ENCODE results near the gene OLFM2. TPM values are rescaled to one million over a fixed set of nuclear protein-coding genes. Genes with fewer than 3 reads are reported as not detected.

OLFM2 gene
- total and polyA plus RNA-seq, 9 of the 15 experiments (the other 6 are each of a cell fraction or from before 2014, with no cell fraction given): 0.10 to 0.33 (median 0.23) TPM; not detected in 4

GRCh38 chr19:9935506-9936325 lies 599 bp downstream of the OLFM2 start:
- peaks cover 3 to 17% of the 10 kb centered on the region in 2 experiments; a peak in 3 of 5 replicates for H3K4me1 ChIP-seq (replicated peaks in 1 of 2; ENCODE audit: control insufficient read depth in 2 of 2, insufficient read depth in 2 of 2, low read length in 2 of 2)
- no peaks in the 10 kb centered on the region for H3K9me1 ChIP-seq (ENCODE audit: control insufficient read depth, insufficient read depth, low read length)
- no peak for FAIRE-seq
- ChIA-PET CTCF (ENCODE audit: low intra/inter-chr PET ratio) (interaction anchor here (0.6 to 2.6 kb wide), 2 partner anchors 92 to 93 kb away, joined by 3 to 29 read pairs; no protein-coding TSS in a partner anchor), POLR2A (no interaction called here)
- H3K79me2 ChIP-seq (ENCODE audit: control insufficient read depth, insufficient read depth, low read length): no peaks in the 10 kb centered on the region
- H2AFZ ChIP-seq (ENCODE audit: low read depth, low read length): no peak overlapping the region
- 7% methylated on average over 20 of the region's 44 CpGs for WGBS (ENCODE audit: insufficient coverage, low coverage, missing lambda C conversion rate)
- H3K4me3 ChIP-seq: no peak overlapping the region
- H4K20me1 ChIP-seq (replicated peaks; ENCODE audit: control insufficient read depth, insufficient read depth, low read length): no peaks in the 10 kb centered on the region
- H3K27ac ChIP-seq (ENCODE audit: extremely low read depth, low read depth, low read length): no peak overlapping the region
- 0 out of 2 replicates have a peak overlapping the region, but pooled peaks have one; percentile 11 for H3K4me2 ChIP-seq (ENCODE audit: insufficient read depth, low read length)
- ATAC-seq: no peak; the same call in 2 of the 3 replicates
- in situ Hi-C loops (cut with MboI): loop anchor here (5.0 to 10.0 kb wide), 2 partner anchors 67 to 89 kb away; no protein-coding TSS in a partner anchor
- peaks cover 0 to 10% of the 10 kb centered on the region in 2 experiments; a peak in 1 of 5 replicates for H3K27me3 ChIP-seq (ENCODE audit: control insufficient read depth in 2 of 2, insufficient read depth in 2 of 2, low read length in 2 of 2)
- no peaks in the 10 kb centered on the region for H3K9me3 ChIP-seq (replicated peaks; ENCODE audit: control insufficient read depth, insufficient read depth, low read depth, low read length)
- H3K9ac ChIP-seq (ENCODE audit: insufficient read depth in 1 of 2, low read depth in 2 of 2, low read length in 2 of 2): no peak overlapping the region; a peak in 1 of 4 replicates
- no TSS peak for BruUV-seq (replicated peaks)
- DNase-seq (ENCODE audit: extremely low read depth in 1 of 4, low spot score in 3 of 4): no peak
- no peaks in the 10 kb centered on the region for H3K36me3 ChIP-seq (ENCODE audit: control insufficient read depth, insufficient read depth, low read length)
- intact Hi-C loops (cut with micrococcal nuclease): no loop called here
- TF ChIP-seq ZBTB17 (CRISPR knock-in tag; IDR thresholded peaks at IDR 0.05): no peak
- no peak for TF ChIP-seq RERE (CRISPR knock-in tag; IDR thresholded peaks at IDR 0.05; ENCODE audit: borderline replicate concordance)
- no peak for TF ChIP-seq KLF10 (CRISPR knock-in tag; IDR thresholded peaks at IDR 0.05)
- no peak for TF ChIP-seq HMBOX1 (IDR thresholded peaks at IDR 0.05)
- TF ChIP-seq ZNF583 (CRISPR knock-in tag; IDR thresholded peaks at IDR 0.05): no peak
- TF ChIP-seq CREB5 (CRISPR knock-in tag; IDR thresholded peaks at IDR 0.05): no peak
- no peak for TF ChIP-seq NONO (IDR thresholded peaks at IDR 0.05; ENCODE audit: low read depth in 2 of 2, low read length in 1 of 2)
- TF ChIP-seq HNRNPK (IDR thresholded peaks at IDR 0.05; ENCODE audit: low read depth, low read length, poor library complexity, severe bottlenecking): no peak
- TF ChIP-seq ETV5 (CRISPR knock-in tag; IDR thresholded peaks at IDR 0.05; ENCODE audit: low read depth): no peak
- 0 out of 4 replicates have a peak, but pooled peaks of 1 of the 2 experiments have one; percentile 27 for TF ChIP-seq HDAC1 (IDR thresholded peaks at IDR 0.05)
- no peak for TF ChIP-seq EWSR1 (IDR thresholded peaks at IDR 0.05; ENCODE audit: borderline replicate concordance, low read depth, partially characterized antibody)
- TF ChIP-seq MTF1 (CRISPR knock-in tag; IDR thresholded peaks at IDR 0.05; ENCODE audit: borderline replicate concordance): no peak
- no peak for TF ChIP-seq NFYB (IDR thresholded peaks at IDR 0.05; ENCODE audit: extremely low read depth, insufficient read length)
